GM23338 (cell line): ENCODE data around the gene GPR176. TPM values are rescaled to one million over a fixed set of nuclear protein-coding genes. Genes with fewer than 3 reads are reported as not detected.

Source experiments
- ATAC-seq: fragments of 200-7000 bp; cut with Tn5 transposase; 3 replicates; pipeline ENCODE4 v1.9.1; 2020
- DNase-seq: peaks from one replicate; pipeline ENCODE4 v3.0.0-alpha.2; 2015; ENCODE audit warnings: low spot score
- H2AFZ ChIP-seq: fragments of 200-600 bp; sonication (generic); 2 replicates; pipeline ENCODE4 v1.8.0; 2016; ENCODE audit warnings: antibody characterized with exemption, mild to moderate bottlenecking, moderate library complexity
- H3F3A ChIP-seq: fragments of 200-600 bp; sonication (generic); replicated peaks from 2 replicates; pipeline ENCODE4 v1.8.0; 2017; ENCODE audit warnings: antibody characterized with exemption, mixed run types, low read depth
- H3K27ac ChIP-seq: fragments of 200-600 bp; sonication (generic); 2 replicates; pipeline ENCODE4 v1.6.1; 2016; ENCODE audit warnings: low read depth
- H3K27me3 ChIP-seq: fragments of 200-600 bp; sonication (generic); 2 replicates; pipeline ENCODE4 v1.8.0; 2016; ENCODE audit warnings: mild to moderate bottlenecking, mixed run types, moderate library complexity; ENCODE audit not compliant: insufficient read depth
- H3K36me3 ChIP-seq: fragments of 200-600 bp; sonication (generic); 2 replicates; pipeline ENCODE4 v1.8.0; 2016; ENCODE audit warnings: mild to moderate bottlenecking; ENCODE audit not compliant: insufficient read depth
- H3K4me1 ChIP-seq: fragments of 200-600 bp; sonication (generic); 2 replicates; pipeline ENCODE4 v1.8.0; 2016; ENCODE audit warnings: mild to moderate bottlenecking, moderate library complexity; ENCODE audit not compliant: insufficient read depth
- H3K4me2 ChIP-seq: fragments of 200-600 bp; sonication (generic); 2 replicates; pipeline ENCODE4 v1.7.1; 2017; ENCODE audit warnings: mixed run types
- H3K4me3 ChIP-seq: fragments of 200-600 bp; sonication (generic); 2 replicates; pipeline ENCODE4 v1.6.1; 2016; ENCODE audit warnings: mixed run types
- H3K79me2 ChIP-seq: fragments of 200-600 bp; sonication (generic); replicated peaks from 2 replicates; pipeline ENCODE4 v1.8.0; 2017; ENCODE audit warnings: mild to moderate bottlenecking; ENCODE audit not compliant: insufficient read depth
- H3K9me2 ChIP-seq: fragments of 200-600 bp; sonication (generic); 2 replicates; pipeline ENCODE4 v1.8.0; 2017; ENCODE audit not compliant: insufficient read depth
- H4K20me1 ChIP-seq: fragments of 200-600 bp; sonication (generic); replicated peaks from 2 replicates; pipeline ENCODE4 v1.8.0; 2017; ENCODE audit warnings: mild to moderate bottlenecking; ENCODE audit not compliant: insufficient read depth
- H3K27ac Mint-ChIP-seq: 2 replicates; pipeline ENCODE4 v1.8.0; 2020; ENCODE audit warnings: inconsistent platforms, mild to moderate bottlenecking, moderate library complexity, mixed read lengths
- H3K27me3 Mint-ChIP-seq: 3 replicates; pipeline ENCODE4 v1.8.0; 2022; ENCODE audit warnings: low read depth, mild to moderate bottlenecking, moderate library complexity, mixed read lengths, inconsistent platforms; ENCODE audit not compliant: insufficient read depth, poor library complexity
- H3K36me3 Mint-ChIP-seq: 3 replicates; pipeline ENCODE4 v1.8.0; 2021; ENCODE audit warnings: low read depth, mild to moderate bottlenecking, inconsistent platforms, moderate library complexity, mixed read lengths
- H3K4me1 Mint-ChIP-seq: 3 replicates; pipeline ENCODE4 v1.8.0; 2020; ENCODE audit warnings: mild to moderate bottlenecking, inconsistent platforms, mixed read lengths
- H3K4me3 Mint-ChIP-seq: 3 replicates; pipeline ENCODE4 v1.8.0; 2021; ENCODE audit warnings: moderate library complexity, mild to moderate bottlenecking, inconsistent platforms, mixed read lengths
- H3K9me3 Mint-ChIP-seq: 3 replicates; pipeline ENCODE4 v1.8.0; 2020; ENCODE audit warnings: moderate library complexity, mild to moderate bottlenecking, inconsistent platforms, mixed read lengths
- CREB1 ChIP-seq: fragments of 250-450 bp; sonication (Bioruptor Pico); IDR thresholded peaks from 2 replicates; pipeline ENCODE4 v1.5.0; 2020; ENCODE audit warnings: low read depth, mild to moderate bottlenecking, moderate library complexity
- EZH2 ChIP-seq: fragments of 200-600 bp; sonication (generic); IDR thresholded peaks from one replicate; pipeline ENCODE4 v1.8.0; 2017; ENCODE audit warnings: antibody characterized with exemption, mild to moderate bottlenecking, low read depth; ENCODE audit not compliant: unreplicated experiment
- EZH2phosphoT487 ChIP-seq: fragments of 200-600 bp; sonication (generic); IDR thresholded peaks from one replicate; pipeline ENCODE4 v1.8.1; 2018; ENCODE audit warnings: antibody characterized with exemption; ENCODE audit not compliant: unreplicated experiment
- JUNB ChIP-seq: IDR thresholded peaks from one replicate; pipeline ENCODE4 v1.6.1; 2016; ENCODE audit warnings: antibody characterized with exemption; ENCODE audit not compliant: unreplicated experiment
- NANOG ChIP-seq: IDR thresholded peaks from 2 replicates; pipeline ENCODE4 v1.6.1; 2016; ENCODE audit warnings: antibody characterized with exemption, borderline replicate concordance
- POLR2AphosphoS5 ChIP-seq: IDR thresholded peaks from 2 replicates; pipeline ENCODE4 v1.6.1; 2016; ENCODE audit warnings: antibody characterized with exemption, low read depth
- REST ChIP-seq: IDR thresholded peaks from one replicate; pipeline ENCODE4 v1.6.1; 2018; ENCODE audit warnings: antibody characterized with exemption; ENCODE audit not compliant: unreplicated experiment
- STAT1 ChIP-seq: IDR thresholded peaks from one replicate; pipeline ENCODE4 v1.6.1; 2016; ENCODE audit warnings: antibody characterized with exemption; ENCODE audit not compliant: unreplicated experiment
- ZNF114 ChIP-seq: fragments of 250-450 bp; sonication (Bioruptor Pico); IDR thresholded peaks from 2 replicates; pipeline ENCODE4 v1.5.0; 2020; ENCODE audit warnings: mild to moderate bottlenecking, moderate library complexity
- ZNF331 ChIP-seq: fragments of 250-450 bp; sonication (Bioruptor Pico); IDR thresholded peaks from 2 replicates; pipeline ENCODE4 v1.5.0; 2020; ENCODE audit warnings: low read depth, mild to moderate bottlenecking, moderate library complexity
- polyA plus RNA-seq: library from polyadenylated mRNA; unstranded; fragments of >200 nt; fragmentation: Nextera tagmentation; extraction: Ambion mirVana; gene quantifications from 2 replicates; pipeline ENCODE4 v1.2.1, GENCODE V29; 2016
- total RNA-seq: library from RNA; depleted of rRNA; stranded (reverse); fragments of >200 nt; shearing (Covaris generic); gene quantifications from 2 replicates; pipeline ENCODE4 v1.2.3, GENCODE V29; 2014
- TF ChIP-seq, protein P1 (sequence below), 2 experiments: fragments of 200-600 bp in 1 of 2; sonication (generic) in 1 of 2; conservative IDR thresholded peaks; 2 replicates each; pipeline versions ENCODE4 v1.5.1 to v1.6.1; 2016 to 2017; ENCODE audit warnings: antibody characterized with exemption in 2 of 2, low read depth in 2 of 2, mild to moderate bottlenecking in 2 of 2, moderate library complexity in 1 of 2
- TF ChIP-seq, protein P2 (sequence below): IDR thresholded peaks from 2 replicates; pipeline ENCODE4 v1.6.1; 2016; ENCODE audit warnings: antibody characterized with exemption
- TF ChIP-seq, protein P3 (sequence below): fragments of 250-450 bp; sonication (Bioruptor Pico); IDR thresholded peaks from 2 replicates; pipeline ENCODE4 v1.5.0; 2020; ENCODE audit warnings: mild to moderate bottlenecking, moderate library complexity

GPR176 gene
- total and polyA plus RNA-seq, 2 experiments from 2014 or later, result 60.0 to 248 TPM

- Histone ChIP-seq H2AFZ (no peak overlapping the region), H3K79me2 (no peaks in the 10 kb centered on the region), H3K36me3 (no peaks in the 10 kb centered on the region), H3K4me2 (no peak overlapping the region), H3K4me1 (peaks cover 14% of the 10 kb centered on the region), H3K9me2 (no peaks in the 10 kb centered on the region), H3K27me3 (no peaks in the 10 kb centered on the region), H3F3A (no peaks in the 10 kb centered on the region; the same call in 1 of the 2 replicates), H4K20me1 (no peaks in the 10 kb centered on the region), H3K4me3 (no peak overlapping the region), H3K27ac (peak overlapping the region; percentile 18; the same call in 1 of the 2 replicates)
- Mint-ChIP-seq H3K4me1 (peaks cover 18% of the 10 kb centered on the region), H3K27me3 (peaks cover 2% of the 10 kb centered on the region), H3K4me3 (no peak overlapping the region), H3K36me3 (no peaks in the 10 kb centered on the region), H3K27ac (no peak overlapping the region), H3K9me3 (no peaks in the 10 kb centered on the region; the same call in 2 of the 3 replicates)
- peak; percentile 37 for DNase-seq
- ATAC-seq, result no peak
- TF ChIP-seq EZH2, result no peak
- TF ChIP-seq POLR2AphosphoS5, result no peak
- TF ChIP-seq, protein P1, sequence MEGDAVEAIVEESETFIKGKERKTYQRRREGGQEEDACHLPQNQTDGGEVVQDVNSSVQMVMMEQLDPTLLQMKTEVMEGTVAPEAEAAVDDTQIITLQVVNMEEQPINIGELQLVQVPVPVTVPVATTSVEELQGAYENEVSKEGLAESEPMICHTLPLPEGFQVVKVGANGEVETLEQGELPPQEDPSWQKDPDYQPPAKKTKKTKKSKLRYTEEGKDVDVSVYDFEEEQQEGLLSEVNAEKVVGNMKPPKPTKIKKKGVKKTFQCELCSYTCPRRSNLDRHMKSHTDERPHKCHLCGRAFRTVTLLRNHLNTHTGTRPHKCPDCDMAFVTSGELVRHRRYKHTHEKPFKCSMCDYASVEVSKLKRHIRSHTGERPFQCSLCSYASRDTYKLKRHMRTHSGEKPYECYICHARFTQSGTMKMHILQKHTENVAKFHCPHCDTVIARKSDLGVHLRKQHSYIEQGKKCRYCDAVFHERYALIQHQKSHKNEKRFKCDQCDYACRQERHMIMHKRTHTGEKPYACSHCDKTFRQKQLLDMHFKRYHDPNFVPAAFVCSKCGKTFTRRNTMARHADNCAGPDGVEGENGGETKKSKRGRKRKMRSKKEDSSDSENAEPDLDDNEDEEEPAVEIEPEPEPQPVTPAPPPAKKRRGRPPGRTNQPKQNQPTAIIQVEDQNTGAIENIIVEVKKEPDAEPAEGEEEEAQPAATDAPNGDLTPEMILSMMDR (conservative IDR thresholded peaks at IDR 0.05; ENCODE audit: low read depth in 2 of 2), result no peak
- TF ChIP-seq JUNB, result no peak
- TF ChIP-seq EZH2phosphoT487, result no peak
- no peak for TF ChIP-seq STAT1
- no peak for TF ChIP-seq NANOG
- TF ChIP-seq ZNF114 (CRISPR knock-in tag), result no peak
- no peak for TF ChIP-seq CREB1 (CRISPR knock-in tag)
- TF ChIP-seq, protein P2, sequence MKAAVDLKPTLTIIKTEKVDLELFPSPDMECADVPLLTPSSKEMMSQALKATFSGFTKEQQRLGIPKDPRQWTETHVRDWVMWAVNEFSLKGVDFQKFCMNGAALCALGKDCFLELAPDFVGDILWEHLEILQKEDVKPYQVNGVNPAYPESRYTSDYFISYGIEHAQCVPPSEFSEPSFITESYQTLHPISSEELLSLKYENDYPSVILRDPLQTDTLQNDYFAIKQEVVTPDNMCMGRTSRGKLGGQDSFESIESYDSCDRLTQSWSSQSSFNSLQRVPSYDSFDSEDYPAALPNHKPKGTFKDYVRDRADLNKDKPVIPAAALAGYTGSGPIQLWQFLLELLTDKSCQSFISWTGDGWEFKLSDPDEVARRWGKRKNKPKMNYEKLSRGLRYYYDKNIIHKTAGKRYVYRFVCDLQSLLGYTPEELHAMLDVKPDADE, result no peak
- no peak for TF ChIP-seq ZNF331 (CRISPR knock-in tag)
- TF ChIP-seq, protein P3, sequence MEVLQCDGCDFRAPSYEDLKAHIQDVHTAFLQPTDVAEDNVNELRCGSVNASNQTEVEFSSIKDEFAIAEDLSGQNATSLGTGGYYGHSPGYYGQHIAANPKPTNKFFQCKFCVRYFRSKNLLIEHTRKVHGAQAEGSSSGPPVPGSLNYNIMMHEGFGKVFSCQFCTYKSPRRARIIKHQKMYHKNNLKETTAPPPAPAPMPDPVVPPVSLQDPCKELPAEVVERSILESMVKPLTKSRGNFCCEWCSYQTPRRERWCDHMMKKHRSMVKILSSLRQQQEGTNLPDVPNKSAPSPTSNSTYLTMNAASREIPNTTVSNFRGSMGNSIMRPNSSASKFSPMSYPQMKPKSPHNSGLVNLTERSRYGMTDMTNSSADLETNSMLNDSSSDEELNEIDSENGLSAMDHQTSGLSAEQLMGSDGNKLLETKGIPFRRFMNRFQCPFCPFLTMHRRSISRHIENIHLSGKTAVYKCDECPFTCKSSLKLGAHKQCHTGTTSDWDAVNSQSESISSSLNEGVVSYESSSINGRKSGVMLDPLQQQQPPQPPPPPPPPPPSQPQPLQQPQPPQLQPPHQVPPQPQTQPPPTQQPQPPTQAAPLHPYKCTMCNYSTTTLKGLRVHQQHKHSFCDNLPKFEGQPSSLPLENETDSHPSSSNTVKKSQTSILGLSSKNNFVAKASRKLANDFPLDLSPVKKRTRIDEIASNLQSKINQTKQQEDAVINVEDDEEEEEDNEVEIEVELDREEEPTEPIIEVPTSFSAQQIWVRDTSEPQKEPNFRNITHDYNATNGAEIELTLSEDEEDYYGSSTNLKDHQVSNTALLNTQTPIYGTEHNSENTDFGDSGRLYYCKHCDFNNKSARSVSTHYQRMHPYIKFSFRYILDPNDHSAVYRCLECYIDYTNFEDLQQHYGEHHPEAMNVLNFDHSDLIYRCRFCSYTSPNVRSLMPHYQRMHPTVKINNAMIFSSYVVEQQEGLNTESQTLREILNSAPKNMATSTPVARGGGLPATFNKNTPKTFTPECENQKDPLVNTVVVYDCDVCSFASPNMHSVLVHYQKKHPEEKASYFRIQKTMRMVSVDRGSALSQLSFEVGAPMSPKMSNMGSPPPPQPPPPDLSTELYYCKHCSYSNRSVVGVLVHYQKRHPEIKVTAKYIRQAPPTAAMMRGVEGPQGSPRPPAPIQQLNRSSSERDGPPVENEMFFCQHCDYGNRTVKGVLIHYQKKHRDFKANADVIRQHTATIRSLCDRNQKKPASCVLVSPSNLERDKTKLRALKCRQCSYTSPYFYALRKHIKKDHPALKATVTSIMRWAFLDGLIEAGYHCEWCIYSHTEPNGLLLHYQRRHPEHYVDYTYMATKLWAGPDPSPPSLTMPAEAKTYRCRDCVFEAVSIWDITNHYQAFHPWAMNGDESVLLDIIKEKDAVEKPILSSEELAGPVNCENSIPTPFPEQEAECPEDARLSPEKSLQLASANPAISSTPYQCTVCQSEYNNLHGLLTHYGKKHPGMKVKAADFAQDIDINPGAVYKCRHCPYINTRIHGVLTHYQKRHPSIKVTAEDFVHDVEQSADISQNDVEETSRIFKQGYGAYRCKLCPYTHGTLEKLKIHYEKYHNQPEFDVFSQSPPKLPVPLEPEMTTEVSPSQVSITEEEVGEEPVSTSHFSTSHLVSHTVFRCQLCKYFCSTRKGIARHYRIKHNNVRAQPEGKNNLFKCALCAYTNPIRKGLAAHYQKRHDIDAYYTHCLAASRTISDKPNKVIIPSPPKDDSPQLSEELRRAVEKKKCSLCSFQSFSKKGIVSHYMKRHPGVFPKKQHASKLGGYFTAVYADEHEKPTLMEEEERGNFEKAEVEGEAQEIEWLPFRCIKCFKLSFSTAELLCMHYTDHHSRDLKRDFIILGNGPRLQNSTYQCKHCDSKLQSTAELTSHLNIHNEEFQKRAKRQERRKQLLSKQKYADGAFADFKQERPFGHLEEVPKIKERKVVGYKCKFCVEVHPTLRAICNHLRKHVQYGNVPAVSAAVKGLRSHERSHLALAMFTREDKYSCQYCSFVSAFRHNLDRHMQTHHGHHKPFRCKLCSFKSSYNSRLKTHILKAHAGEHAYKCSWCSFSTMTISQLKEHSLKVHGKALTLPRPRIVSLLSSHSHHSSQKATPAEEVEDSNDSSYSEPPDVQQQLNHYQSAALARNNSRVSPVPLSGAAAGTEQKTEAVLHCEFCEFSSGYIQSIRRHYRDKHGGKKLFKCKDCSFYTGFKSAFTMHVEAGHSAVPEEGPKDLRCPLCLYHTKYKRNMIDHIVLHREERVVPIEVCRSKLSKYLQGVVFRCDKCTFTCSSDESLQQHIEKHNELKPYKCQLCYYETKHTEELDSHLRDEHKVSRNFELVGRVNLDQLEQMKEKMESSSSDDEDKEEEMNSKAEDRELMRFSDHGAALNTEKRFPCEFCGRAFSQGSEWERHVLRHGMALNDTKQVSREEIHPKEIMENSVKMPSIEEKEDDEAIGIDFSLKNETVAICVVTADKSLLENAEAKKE (CRISPR knock-in tag), result no peak
- TF ChIP-seq REST, result no peak
These were observed 144.0 kb downstream of the GPR176 start for GRCh38 chr15:39776068-39776467.
